Ishikawa (cell line): ENCODE measurements around the gene CDHR1.

Source experiments
- EP300 ChIP-seq: IDR thresholded peaks from 2 replicates; pipeline ENCODE4 v1.6.1; 2012; ENCODE audit warnings: borderline replicate concordance
- YY1 ChIP-seq: IDR thresholded peaks from 2 replicates; pipeline ENCODE4 v1.6.1; 2012; ENCODE audit warnings: low read depth

- TF ChIP-seq YY1 (no peak), EP300 (no peak)
These were observed 29.9 kb upstream of the CDHR1 start for GRCh38 chr10:84164442-84164841.
